B cell (primary cell): Measurements from ENCODE around the gene MYH13. TPM values are rescaled to one million over a fixed set of nuclear protein-coding genes. Genes with fewer than 3 reads are reported as not detected.

Experiments used
- ATAC-seq: fragments of 200-7000 bp; cut with Tn5 transposase; one replicate; pipeline ENCODE4 v1.10.0; 2021; ENCODE audit warnings: low read depth, mild to moderate bottlenecking, moderate number of reproducible peaks, moderate library complexity
- CTCF ChIA-PET: fragments of 350-600 bp; sonication (Branson Sonifier 250); formaldehyde crosslinking; loops from one replicate; lab custom pipeline; 2021; ENCODE audit warnings: antibody characterized with exemption, inconsistent platforms; lab: Charles Lee
- POLR2A ChIA-PET: fragments of 350-600 bp; sonication (Branson Sonifier 250); formaldehyde crosslinking; loops from one replicate; lab custom pipeline; 2021; ENCODE audit warnings: antibody characterized with exemption; lab: Charles Lee
- DNase-seq: peaks from one replicate; pipeline ENCODE4 v3.0.0; 2013
- H2AFZ ChIP-seq: 2 replicates; pipeline ENCODE4 v1.6.1; 2012; ENCODE audit warnings: mild to moderate bottlenecking, low read depth, low read length; ENCODE audit not compliant: insufficient read depth, poor library complexity, severe bottlenecking
- H3K27ac ChIP-seq, 2 donors: 1 replicate in 1 of 2; 2 replicates in 1 of 2; pipeline ENCODE4 v1.5.1; 2012 to 2013; ENCODE audit warnings: low read length in 2 of 2, mild to moderate bottlenecking in 2 of 2, moderate library complexity in 1 of 2
- H3K27me3 ChIP-seq, 4 experiments: fragments of 200-600 bp in 1 of 4; sonication (generic) in 1 of 4; replicated peaks in 1 of 4; 1 replicate in 2 of 4; 2 replicates in 2 of 4; pipeline versions ENCODE4 v1.6.1 to v1.7.0; 2013 to 2016; ENCODE audit warnings: low read length in 3 of 4, mild to moderate bottlenecking in 2 of 4, mixed read lengths in 1 of 4, moderate library complexity in 1 of 4; ENCODE audit not compliant: insufficient read depth in 4 of 4, control insufficient read depth in 3 of 4; ENCODE audit errors: control extremely low read depth in 1 of 4
- H3K36me3 ChIP-seq, 2 experiments: replicated peaks in 1 of 2; 1 replicate in 1 of 2; 2 replicates in 1 of 2; pipeline versions ENCODE4 v1.6.1 to v1.7.1; 2013; ENCODE audit warnings: low read length in 1 of 2; ENCODE audit not compliant: insufficient read depth in 2 of 2, control insufficient read depth in 1 of 2; ENCODE audit errors: control extremely low read depth in 1 of 2, extremely low read depth in 1 of 2
- H3K4me1 ChIP-seq, 2 donors: fragments of 200-600 bp in 1 of 2; sonication (generic) in 1 of 2; 1 replicate in 1 of 2; 2 replicates in 1 of 2; pipeline versions ENCODE4 v1.5.1 to v1.6.1; 2013 to 2017; ENCODE audit warnings: low read length in 2 of 2; ENCODE audit not compliant: control insufficient read depth in 2 of 2, insufficient read depth in 2 of 2
- H3K4me2 ChIP-seq: replicated peaks from 2 replicates; pipeline ENCODE3; 2012; ENCODE audit warnings: mild to moderate bottlenecking, low read depth, low read length; ENCODE audit not compliant: poor library complexity, severe bottlenecking
- H3K4me3 ChIP-seq, 5 experiments: fragments of 200-600 bp in 1 of 5; sonication (generic) in 1 of 5; 1 replicate in 3 of 5; 2 replicates in 2 of 5; pipeline versions ENCODE4 v1.5.1 to v1.7.0; 2011 to 2016; ENCODE audit warnings: low read length in 4 of 5, mild to moderate bottlenecking in 4 of 5, low read depth in 2 of 5, control low read depth in 1 of 5, moderate library complexity in 1 of 5; ENCODE audit not compliant: insufficient read depth in 1 of 5; ENCODE audit errors: control extremely low read depth in 1 of 5, extremely low read depth in 1 of 5
- H3K79me2 ChIP-seq: fragments of 200-600 bp; sonication (generic); one replicate; pipeline ENCODE4 v1.6.0; 2016; ENCODE audit warnings: low read length; ENCODE audit not compliant: control insufficient read depth, insufficient read depth
- H3K9ac ChIP-seq: fragments of 200-600 bp; sonication (generic); 2 replicates; pipeline ENCODE4 v1.6.1; 2017; ENCODE audit warnings: mild to moderate bottlenecking, low read length, moderate library complexity
- H3K9me3 ChIP-seq, 3 donors: one replicate each; pipeline versions ENCODE4 v1.6.1 to v1.7.1; 2013; ENCODE audit warnings: low read length in 2 of 3; ENCODE audit not compliant: control insufficient read depth in 2 of 3, insufficient read depth in 1 of 3; ENCODE audit errors: control extremely low read depth in 1 of 3
- H4K20me1 ChIP-seq: 2 replicates; pipeline ENCODE4 v1.6.0; 2012; ENCODE audit warnings: mild to moderate bottlenecking, low read length; ENCODE audit not compliant: insufficient read depth, control insufficient read depth, poor library complexity, severe bottlenecking
- H3K27ac Mint-ChIP-seq: one replicate; pipeline ENCODE4 v1.8.0; 2021; ENCODE audit warnings: mixed read lengths
- H3K27me3 Mint-ChIP-seq: one replicate; pipeline ENCODE4 v1.8.0; 2021; ENCODE audit warnings: mixed read lengths
- H3K4me1 Mint-ChIP-seq: one replicate; pipeline ENCODE4 v1.8.0; 2021; ENCODE audit warnings: mixed read lengths
- H3K4me3 Mint-ChIP-seq: one replicate; pipeline ENCODE4 v1.8.0; 2021; ENCODE audit warnings: mixed read lengths
- H3K9me3 Mint-ChIP-seq: one replicate; pipeline ENCODE4 v1.8.0; 2022; ENCODE audit warnings: mixed read lengths; ENCODE audit not compliant: insufficient read depth
- CTCF ChIP-seq: fragments of 200-600 bp; IDR thresholded peaks from one replicate; pipeline ENCODE4 v1.8.0; 2022; ENCODE audit warnings: antibody characterized with exemption, mild to moderate bottlenecking
- EZH2 ChIP-seq: IDR thresholded peaks from 2 replicates; pipeline ENCODE4 v1.6.1; 2012; ENCODE audit warnings: borderline replicate concordance, low read depth, mild to moderate bottlenecking, moderate library complexity, low read length; ENCODE audit not compliant: insufficient read depth, poor library complexity, severe bottlenecking
- WGBS: methylation state at CpG from one replicate; pipeline ENCODE4 v1.1.5; 2013; ENCODE audit warnings: missing lambda C conversion rate; ENCODE audit not compliant: insufficient coverage; 5-methylcytosine and 5-hydroxymethylcytosine counted together
- intact Hi-C: fragments of 100-400 bp; cut with micrococcal nuclease; formaldehyde crosslinking; loops from one replicate; pipeline ENCODE4 v1.10.0; 2022
- polyA plus RNA-seq: library from polyadenylated mRNA; depleted of rRNA; stranded (reverse); fragments of >200 nt; gene quantifications from 2 replicates; pipeline ENCODE4 v1.2.3, GENCODE V29; 2012
- total RNA-seq, 2 donors: library from RNA; stranded (reverse); fragments of 120-200 nt in 1 of 2; gene quantifications; 1 replicate in 1 of 2; 2 replicates in 1 of 2; pipeline versions ENCODE4 v1.2.3 to v1.2.4, GENCODE V29; 2013 to 2022

MYH13 gene
- total and polyA plus RNA-seq, 2 donors (not counting 1 experiment from before 2014, with no cell fraction given) = not detected

GRCh38 chr17:10311131-10311530 lies 61.7 kb downstream of the MYH13 start:
- no peak overlapping the region for H3K27ac Mint-ChIP-seq
- H4K20me1 ChIP-seq = no peaks in the 10 kb centered on the region
- peaks cover 0 to 2% (median 0%) of the 10 kb centered on the region in 3 donors for H3K9me3 ChIP-seq
- H3K4me1 ChIP-seq = no peaks in the 10 kb centered on the region
- ATAC-seq (no peak), DNase-seq (no peak)
- no peak overlapping the region for H3K4me3 Mint-ChIP-seq
- H3K36me3 ChIP-seq = no peaks in the 10 kb centered on the region
- no peaks in the 10 kb centered on the region for H3K9me3 Mint-ChIP-seq
- H3K79me2 ChIP-seq = no peaks in the 10 kb centered on the region
- TF ChIP-seq CTCF = no peak
- no peak for TF ChIP-seq EZH2
- POLR2A ChIA-PET = no interaction called here
- no peak overlapping the region for H3K27ac ChIP-seq
- no peak overlapping the region for H2AFZ ChIP-seq
- H3K27me3 Mint-ChIP-seq = peaks cover 10% of the 10 kb centered on the region
- intact Hi-C loops = no loop called here
- CTCF ChIA-PET = no interaction called here
- H3K4me3 ChIP-seq = no peak overlapping the region
- WGBS = 97% methylated on average over 2 of the region's 6 CpGs
- no peak overlapping the region for H3K9ac ChIP-seq
- peaks cover 0 to 4% (median 1%) of the 10 kb centered on the region in 4 experiments for H3K27me3 ChIP-seq
- no peaks in the 10 kb centered on the region for H3K4me1 Mint-ChIP-seq
- H3K4me2 ChIP-seq = no peak overlapping the region

GRCh38 chr17:10309003-10309974 lies 63.5 kb downstream of the MYH13 start:
- POLR2A ChIA-PET = no interaction called here
- Histone ChIP-seq H3K4me3 (no peak overlapping the region), H2AFZ (no peak overlapping the region), H3K4me1 (no peaks in the 10 kb centered on the region), H3K79me2 (no peaks in the 10 kb centered on the region), H3K36me3 (no peaks in the 10 kb centered on the region), H3K9me3 (peaks cover 0 to 2% (median 0%) of the 10 kb centered on the region in 3 donors), H3K4me2 (no peak overlapping the region), H3K9ac (no peak overlapping the region), H4K20me1 (no peaks in the 10 kb centered on the region), H3K27me3 (peaks cover 0 to 4% (median 1%) of the 10 kb centered on the region in 4 experiments), H3K27ac (no peak overlapping the region)
- ATAC-seq (no peak), DNase-seq (no peak)
- TF ChIP-seq CTCF (no peak), EZH2 (no peak)
- H3K27ac Mint-ChIP-seq = no peak overlapping the region
- intact Hi-C loops = no loop called here
- H3K27me3 Mint-ChIP-seq = peaks cover 7% of the 10 kb centered on the region
- no peaks in the 10 kb centered on the region for H3K4me1 Mint-ChIP-seq
- CTCF ChIA-PET = interaction anchor here (1.3 kb wide), 1 partner anchor 13 kb away, joined by 3 read pairs; no protein-coding TSS in a partner anchor
- H3K9me3 Mint-ChIP-seq = no peaks in the 10 kb centered on the region
- H3K4me3 Mint-ChIP-seq = no peak overlapping the region
- 92% methylated on average over 41 of the region's 44 CpGs for WGBS
